Type B pancreatic cell (in vitro differentiated cells): ENCODE data around the gene NEDD4L. TPM values are rescaled to one million over a fixed set of nuclear protein-coding genes. Genes with fewer than 3 reads are reported as not detected.

Source experiments
- DNase-seq: peaks from one replicate; pipeline ENCODE4 v3.0.0; 2021; ENCODE audit warnings: mixed read lengths; ENCODE audit not compliant: unreplicated experiment; ENCODE audit errors: extremely low spot score
- H3K27ac Mint-ChIP-seq: 2 replicates; pipeline ENCODE4 v1.8.0; 2021; ENCODE audit warnings: mild to moderate bottlenecking, mixed read lengths
- H3K27me3 Mint-ChIP-seq: 2 replicates; pipeline ENCODE4 v1.8.0; 2021; ENCODE audit warnings: mixed read lengths
- H3K36me3 Mint-ChIP-seq: 2 replicates; pipeline ENCODE4 v1.8.0; 2021; ENCODE audit warnings: mixed read lengths
- H3K4me1 Mint-ChIP-seq: one replicate; pipeline ENCODE4 v1.8.0; 2021; ENCODE audit warnings: mixed read lengths; ENCODE audit not compliant: unreplicated experiment
- H3K4me3 Mint-ChIP-seq: 2 replicates; pipeline ENCODE4 v1.8.0; 2021; ENCODE audit warnings: mild to moderate bottlenecking, mixed read lengths
- H3K9me3 Mint-ChIP-seq: 2 replicates; pipeline ENCODE4 v1.8.0; 2021; ENCODE audit warnings: mixed read lengths
- total RNA-seq: library from RNA; stranded (reverse); gene quantifications from 2 replicates; pipeline ENCODE4 v1.2.1, GENCODE V29; 2021; ENCODE audit warnings: low replicate concordance
- TF ChIP-seq, protein P1 (sequence below): fragments of 200-600 bp; sonication (generic); conservative IDR thresholded peaks from 2 replicates; pipeline ENCODE4 v1.5.0; 2021; ENCODE audit warnings: antibody characterized with exemption, mild to moderate bottlenecking

Gene NEDD4L
- total RNA-seq, 1 donor from 2014 or later, result 84.7 TPM

DNA sequence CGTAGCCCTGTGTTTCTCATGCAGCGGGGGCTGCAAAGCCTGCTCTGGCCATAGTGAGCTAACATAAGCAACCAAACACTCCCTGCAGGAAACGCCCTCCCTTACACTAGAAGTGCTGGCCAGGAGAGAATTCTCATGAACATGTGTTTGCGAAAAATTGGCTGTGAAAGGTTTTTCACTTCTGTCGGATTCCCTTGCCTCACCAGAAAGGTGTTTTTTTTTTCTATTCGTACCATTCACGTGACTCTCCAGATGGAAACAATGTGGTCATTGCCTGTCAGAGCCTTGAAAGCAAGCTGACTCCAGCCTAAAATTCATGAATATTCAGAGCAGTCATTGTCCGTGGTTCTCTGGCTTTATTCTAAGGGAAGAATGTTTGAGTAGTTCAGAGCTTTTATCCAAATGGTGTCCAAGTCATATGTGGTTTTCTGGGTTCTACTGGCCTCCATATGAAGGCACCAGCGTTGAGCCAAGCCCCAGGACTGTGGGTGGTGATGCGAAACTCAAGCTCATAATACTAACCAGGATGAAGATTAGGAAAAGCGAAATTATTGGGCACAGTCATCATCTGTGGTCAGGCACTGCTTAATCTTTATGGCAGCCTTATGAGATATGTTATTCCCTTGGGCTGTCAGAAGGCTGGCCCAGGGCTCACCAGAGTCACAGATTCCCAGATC, 348.4 kb downstream of the NEDD4L start:
- TF ChIP-seq, protein P1, sequence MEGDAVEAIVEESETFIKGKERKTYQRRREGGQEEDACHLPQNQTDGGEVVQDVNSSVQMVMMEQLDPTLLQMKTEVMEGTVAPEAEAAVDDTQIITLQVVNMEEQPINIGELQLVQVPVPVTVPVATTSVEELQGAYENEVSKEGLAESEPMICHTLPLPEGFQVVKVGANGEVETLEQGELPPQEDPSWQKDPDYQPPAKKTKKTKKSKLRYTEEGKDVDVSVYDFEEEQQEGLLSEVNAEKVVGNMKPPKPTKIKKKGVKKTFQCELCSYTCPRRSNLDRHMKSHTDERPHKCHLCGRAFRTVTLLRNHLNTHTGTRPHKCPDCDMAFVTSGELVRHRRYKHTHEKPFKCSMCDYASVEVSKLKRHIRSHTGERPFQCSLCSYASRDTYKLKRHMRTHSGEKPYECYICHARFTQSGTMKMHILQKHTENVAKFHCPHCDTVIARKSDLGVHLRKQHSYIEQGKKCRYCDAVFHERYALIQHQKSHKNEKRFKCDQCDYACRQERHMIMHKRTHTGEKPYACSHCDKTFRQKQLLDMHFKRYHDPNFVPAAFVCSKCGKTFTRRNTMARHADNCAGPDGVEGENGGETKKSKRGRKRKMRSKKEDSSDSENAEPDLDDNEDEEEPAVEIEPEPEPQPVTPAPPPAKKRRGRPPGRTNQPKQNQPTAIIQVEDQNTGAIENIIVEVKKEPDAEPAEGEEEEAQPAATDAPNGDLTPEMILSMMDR, result no peak
- no peak for DNase-seq
- H3K36me3 Mint-ChIP-seq, result peaks cover 61% of the 10 kb centered on the region
- no peaks in the 10 kb centered on the region for H3K27me3 Mint-ChIP-seq
- peaks cover 26% of the 10 kb centered on the region for H3K4me1 Mint-ChIP-seq
- peak overlapping the region; percentile 10 for H3K27ac Mint-ChIP-seq
- H3K4me3 Mint-ChIP-seq, result no peak overlapping the region
- no peaks in the 10 kb centered on the region for H3K9me3 Mint-ChIP-seq

DNA sequence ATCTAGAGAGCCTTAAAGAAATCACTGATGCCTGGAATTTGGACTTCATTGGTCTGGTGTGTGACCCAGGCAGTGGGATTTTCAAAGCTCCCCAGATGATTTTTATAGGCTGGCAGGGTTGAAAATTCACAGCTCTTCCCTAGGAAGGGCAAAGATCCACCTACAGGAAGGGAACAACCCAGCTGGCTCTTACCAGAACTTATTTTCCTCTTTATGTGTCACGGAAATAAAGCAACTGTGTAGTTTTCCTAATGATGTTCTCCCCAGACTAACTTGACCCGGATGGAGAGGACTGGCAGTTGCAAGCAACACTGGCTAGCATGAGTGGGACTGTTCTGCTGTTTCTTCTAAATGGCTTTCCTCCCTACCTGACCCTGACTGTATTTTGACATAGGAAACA, 349.3 kb downstream of the NEDD4L start:
- peaks cover 60% of the 10 kb centered on the region for H3K36me3 Mint-ChIP-seq
- no peaks in the 10 kb centered on the region for H3K9me3 Mint-ChIP-seq
- H3K4me3 Mint-ChIP-seq, result no peak overlapping the region
- H3K27ac Mint-ChIP-seq, result no peak overlapping the region
- no peaks in the 10 kb centered on the region for H3K27me3 Mint-ChIP-seq
- TF ChIP-seq, protein P1, result no peak
- no peak for DNase-seq
- peaks cover 30% of the 10 kb centered on the region for H3K4me1 Mint-ChIP-seq

DNA sequence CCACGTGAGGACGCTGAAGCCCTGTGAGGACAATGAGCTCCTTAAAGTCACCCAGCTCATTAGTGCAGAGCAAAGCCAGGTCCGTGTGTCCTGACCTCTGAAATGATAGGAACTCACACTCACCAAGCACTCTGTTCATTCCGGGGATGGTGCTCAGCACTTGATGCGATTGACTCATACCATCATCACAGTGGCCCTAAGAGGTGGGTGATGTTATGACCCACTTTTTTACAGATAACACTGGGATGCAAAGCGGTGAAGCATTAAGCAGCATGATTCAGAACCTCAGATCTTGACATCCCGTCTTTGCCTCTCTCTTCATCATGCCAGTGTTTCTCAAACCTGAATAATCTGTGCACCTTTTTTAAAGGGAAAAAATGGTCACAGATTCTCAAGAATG, 350.0 kb downstream of the NEDD4L start:
- DNase-seq, result no peak
- TF ChIP-seq, protein P1, result no peak
- Mint-ChIP-seq H3K4me3 (no peak overlapping the region), H3K9me3 (no peaks in the 10 kb centered on the region), H3K4me1 (peaks cover 30% of the 10 kb centered on the region), H3K36me3 (peaks cover 57% of the 10 kb centered on the region), H3K27me3 (no peaks in the 10 kb centered on the region), H3K27ac (no peak overlapping the region)

DNA sequence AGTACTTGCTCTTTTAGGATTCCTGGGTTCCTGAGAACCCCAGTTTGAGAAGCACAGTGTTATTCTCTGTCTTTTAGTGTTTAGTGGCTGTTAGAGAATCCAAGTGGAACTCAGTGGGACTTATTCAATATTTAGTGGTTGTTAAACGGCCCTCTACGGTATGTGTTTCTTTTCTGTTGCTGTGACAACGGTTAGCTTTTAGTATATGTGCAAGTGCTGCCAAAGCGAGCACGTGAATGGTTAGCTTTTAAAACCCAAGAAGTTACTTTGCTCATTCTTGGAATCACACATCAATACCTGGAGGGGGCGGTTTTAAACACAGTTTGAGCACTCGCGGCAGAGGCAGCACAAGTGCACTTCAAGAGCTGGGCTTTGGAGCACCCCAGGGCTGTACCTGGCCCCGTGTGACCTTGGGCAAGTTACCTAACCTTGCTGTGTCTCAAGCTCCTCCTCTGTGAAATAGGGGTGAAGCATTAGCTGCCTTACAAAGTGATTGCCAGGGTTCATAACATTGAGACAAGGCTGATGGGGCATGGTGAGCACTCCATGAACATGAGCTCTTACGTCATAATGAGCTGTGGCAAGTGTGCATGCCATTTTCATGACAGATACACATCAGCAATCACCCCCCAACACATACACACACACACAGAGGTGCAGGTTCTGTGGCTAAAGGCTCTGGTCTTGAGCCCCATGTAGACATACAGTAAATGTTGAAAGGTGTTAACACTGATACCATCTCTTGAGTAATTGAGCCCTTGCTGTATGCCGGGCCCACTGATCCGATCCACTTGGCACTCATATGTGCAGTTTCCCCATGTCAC, 350.8 kb downstream of the NEDD4L start:
- DNase-seq, result no peak
- Mint-ChIP-seq H3K27ac (no peak overlapping the region), H3K4me1 (peaks cover 32% of the 10 kb centered on the region), H3K9me3 (no peaks in the 10 kb centered on the region), H3K36me3 (peaks cover 60% of the 10 kb centered on the region), H3K27me3 (no peaks in the 10 kb centered on the region), H3K4me3 (no peak overlapping the region)
- TF ChIP-seq, protein P1, result no peak

DNA sequence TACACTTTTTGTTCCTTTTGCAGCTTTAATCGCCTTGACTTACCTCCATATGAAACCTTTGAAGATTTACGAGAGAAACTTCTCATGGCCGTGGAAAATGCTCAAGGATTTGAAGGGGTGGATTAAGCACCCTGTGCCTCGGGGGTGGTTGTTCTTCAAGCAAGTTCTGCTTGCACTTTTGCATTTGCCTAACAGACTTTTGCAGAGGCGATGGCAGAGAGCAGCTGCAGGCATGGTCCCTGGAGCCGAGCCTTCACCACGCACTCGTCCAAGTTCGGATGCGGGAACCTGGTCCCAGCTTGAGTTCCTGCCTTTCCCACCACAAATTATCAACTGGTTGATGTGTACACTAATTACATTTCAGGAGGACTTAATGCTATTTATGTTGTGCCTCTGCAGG, 352.1 kb downstream of the NEDD4L start:
- Mint-ChIP-seq H3K36me3 (peaks cover 52% of the 10 kb centered on the region), H3K4me1 (peaks cover 38% of the 10 kb centered on the region), H3K9me3 (no peaks in the 10 kb centered on the region), H3K4me3 (no peak overlapping the region), H3K27me3 (no peaks in the 10 kb centered on the region), H3K27ac (peak overlapping the region; percentile 19)
- TF ChIP-seq, protein P1, result no peak
- no peak for DNase-seq
